Glutamatergic neuron (in vitro differentiated cells): ENCODE results near the gene MYO9B. TPM values are rescaled to one million over a fixed set of nuclear protein-coding genes. Genes with fewer than 3 reads are reported as not detected.
A peak's percentile ranks its signal among the peaks of the same experiment; 100 is the strongest.

Experiments
- DNase-seq: peaks from one replicate; pipeline ENCODE4 v3.0.0; 2022
- H3K27ac Mint-ChIP-seq: one replicate; pipeline ENCODE4 v1.8.0; 2020; ENCODE audit warnings: mild to moderate bottlenecking, mixed read lengths, inconsistent platforms; ENCODE audit not compliant: unreplicated experiment
- H3K27me3 Mint-ChIP-seq: one replicate; pipeline ENCODE4 v1.8.0; 2020; ENCODE audit warnings: mild to moderate bottlenecking, moderate library complexity, mixed read lengths, inconsistent platforms; ENCODE audit not compliant: unreplicated experiment
- H3K36me3 Mint-ChIP-seq: one replicate; pipeline ENCODE4 v1.8.0; 2020; ENCODE audit warnings: mild to moderate bottlenecking, mixed read lengths, inconsistent platforms; ENCODE audit not compliant: unreplicated experiment
- H3K4me1 Mint-ChIP-seq: one replicate; pipeline ENCODE4 v1.8.0; 2020; ENCODE audit warnings: mild to moderate bottlenecking, low read depth, mixed read lengths, inconsistent platforms; ENCODE audit not compliant: unreplicated experiment
- H3K4me3 Mint-ChIP-seq: one replicate; pipeline ENCODE4 v1.8.0; 2020; ENCODE audit warnings: mild to moderate bottlenecking, mixed read lengths, inconsistent platforms; ENCODE audit not compliant: unreplicated experiment
- H3K9me3 Mint-ChIP-seq: one replicate; pipeline ENCODE4 v1.8.0; 2020; ENCODE audit warnings: mild to moderate bottlenecking, moderate library complexity, mixed read lengths, inconsistent platforms; ENCODE audit not compliant: unreplicated experiment
- CTCF ChIP-seq: fragments of 200-600 bp; sonication (generic); IDR thresholded peaks from one replicate; pipeline ENCODE4 v1.5.0; 2021; ENCODE audit not compliant: partially characterized antibody, unreplicated experiment
- total RNA-seq: library from RNA; stranded (reverse); fragmentation: NEBNext Ultra II Directional; extraction: Animal tissue kit (Norgen Biotek cat#: 25700); gene quantifications from one replicate; pipeline ENCODE4 v1.2.1, GENCODE V29; 2021; ENCODE audit not compliant: unreplicated experiment

MYO9B gene
- total RNA-seq, 1 donor from 2014 or later, result 237 TPM

- no peak for TF ChIP-seq CTCF
- peaks cover 9% of the 10 kb centered on the region for H3K27me3 Mint-ChIP-seq
- H3K27ac Mint-ChIP-seq, result no peak overlapping the region
- H3K4me3 Mint-ChIP-seq, result peak overlapping the region; percentile 46
- H3K36me3 Mint-ChIP-seq, result no peaks in the 10 kb centered on the region
- peaks cover 9% of the 10 kb centered on the region for H3K9me3 Mint-ChIP-seq
- peaks cover 8% of the 10 kb centered on the region for H3K4me1 Mint-ChIP-seq
- no peak for DNase-seq
Measured at GRCh38 chr19:17237747-17238706, 162.4 kb downstream of the MYO9B start.

GRCh38 chr19:17240062-17240752 is 164.6 kb downstream of the MYO9B start:
- Mint-ChIP-seq H3K9me3 (peaks cover 6% of the 10 kb centered on the region), H3K27ac (peak overlapping the region; percentile 17), H3K27me3 (peaks cover 9% of the 10 kb centered on the region), H3K4me3 (no peak overlapping the region), H3K36me3 (no peaks in the 10 kb centered on the region), H3K4me1 (peaks cover 7% of the 10 kb centered on the region)
- DNase-seq, result no peak
- no peak for TF ChIP-seq CTCF

GRCh38 chr19:17240826-17241399 is 165.3 kb downstream of the MYO9B start:
- Mint-ChIP-seq H3K4me1 (peaks cover 7% of the 10 kb centered on the region), H3K9me3 (peaks cover 6% of the 10 kb centered on the region), H3K27me3 (peaks cover 9% of the 10 kb centered on the region), H3K27ac (peak overlapping the region; percentile 17), H3K4me3 (peak overlapping the region; percentile 55), H3K36me3 (no peaks in the 10 kb centered on the region)
- TF ChIP-seq CTCF, result no peak
- DNase-seq, result no peak

GRCh38 chr19:17242431-17243208 is 167.0 kb downstream of the MYO9B start:
- Mint-ChIP-seq H3K36me3 (no peaks in the 10 kb centered on the region), H3K27me3 (peaks cover 12% of the 10 kb centered on the region), H3K9me3 (peaks cover 11% of the 10 kb centered on the region), H3K4me3 (peak overlapping the region; percentile 96), H3K27ac (peak overlapping the region; percentile 65), H3K4me1 (peaks cover 13% of the 10 kb centered on the region)
- no peak for DNase-seq
- no peak for TF ChIP-seq CTCF
